MM.1S (cell line): ENCODE results near the gene PRIM1.

ENCODE experiments used
- CTCF ChIP-seq: fragments of 300-600 bp; sonication (generic); IDR thresholded peaks from 2 replicates; pipeline ENCODE4 v1.5.1; 2016; ENCODE audit warnings: antibody characterized with exemption, low read length, mixed read lengths
- EZH2 ChIP-seq: fragments of 300-600 bp; sonication (generic); optimal IDR thresholded peaks from 2 replicates; pipeline ENCODE3; 2017; ENCODE audit warnings: low read depth, mild to moderate bottlenecking, antibody characterized with exemption, low read length, mixed read lengths

GRCh38 chr12:56761812-56762211 lies 9.7 kb upstream of the PRIM1 start:
- TF ChIP-seq CTCF (no peak), EZH2 (no peak)
